ENCODE measurements around the gene B4GALT1.
"Not testable (repeated sequence)": the region's sequence is repeated elsewhere in the genome, so short reads cannot be mapped to it uniquely, and the experiment has no call there.

The B4GALT1 gene

GRCh38 chr9:33182519-33182918, 15.4 kb upstream of the B4GALT1 start:
- no peak for DNase-seq

GRCh38 chr9:33180526-33181184, 13.5 kb upstream of the B4GALT1 start:
- DNase-seq: no peak

- no peak for DNase-seq
Observed at GRCh38 chr9:33178972-33179697, 12.0 kb upstream of the B4GALT1 start.

- DNase-seq: no peak
Observed at GRCh38 chr9:33177639-33178038, 10.5 kb upstream of the B4GALT1 start.

GRCh38 chr9:33177086-33177485, 9.9 kb upstream of the B4GALT1 start:
- no peak for DNase-seq

- DNase-seq: no peak
Observed at GRCh38 chr9:33175649-33176325, 8.7 kb upstream of the B4GALT1 start.

GRCh38 chr9:33172256-33173238, 5.4 kb upstream of the B4GALT1 start:
- no peak for DNase-seq

- peak; percentile 52 to 55 for DNase-seq
Observed at GRCh38 chr9:33170464-33171415, 3.6 kb upstream of the B4GALT1 start.

GRCh38 chr9:33168941-33169544, 1.9 kb upstream of the B4GALT1 start:
- no peak for DNase-seq

- DNase-seq: no peak
Observed at GRCh38 chr9:33167972-33168461, 881 bp upstream of the B4GALT1 start.

- DNase-seq: no peak
Observed at GRCh38 chr9:33166231-33167083, 679 bp downstream of the B4GALT1 start.

GRCh38 chr9:33165263-33166151, 1.6 kb downstream of the B4GALT1 start:
- peak; percentile 26 to 41 for DNase-seq

- DNase-seq: not testable (repeated sequence)
Observed at GRCh38 chr9:33164921-33165262, 2.2 kb downstream of the B4GALT1 start.

- peak in 1 of 2 donors; percentile 17 for DNase-seq
Observed at GRCh38 chr9:33164138-33164809, 2.9 kb downstream of the B4GALT1 start.

- no peak for DNase-seq
Observed at GRCh38 chr9:33163433-33164137, 3.6 kb downstream of the B4GALT1 start.

GRCh38 chr9:33162721-33163311, 4.3 kb downstream of the B4GALT1 start:
- no peak for DNase-seq

GRCh38 chr9:33161589-33162132, 5.5 kb downstream of the B4GALT1 start:
- DNase-seq: peak in 1 of 2 donors; percentile 16

All from stimulated activated CD4-positive, alpha-beta T cell treated with anti-CD3 and anti-CD28 coated beads, Interleukin-2, amount 100 ng/mL, for 24 hours (primary cell).